ENCODE results near the gene ANP32B.

DNA sequence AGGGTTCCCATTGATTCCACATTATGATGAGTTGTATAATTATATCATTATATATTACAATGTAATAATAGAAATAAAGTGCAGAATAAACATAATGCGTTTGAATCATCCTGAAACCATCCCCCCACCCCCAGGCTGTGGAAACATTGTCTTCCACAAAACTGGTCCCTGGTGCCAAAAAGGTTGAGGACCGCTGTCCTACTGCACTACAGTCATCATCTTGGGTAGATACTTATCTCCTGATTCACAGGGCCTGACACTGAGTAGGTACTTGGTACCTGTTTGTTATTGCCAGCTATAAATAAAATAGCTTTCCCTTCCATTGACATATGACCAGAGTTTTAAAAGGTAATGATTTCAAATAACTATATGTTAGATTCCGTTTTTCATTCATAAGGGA, 25.6 kb downstream of the ANP32B start:
- TF ChIP-seq, protein P1, sequence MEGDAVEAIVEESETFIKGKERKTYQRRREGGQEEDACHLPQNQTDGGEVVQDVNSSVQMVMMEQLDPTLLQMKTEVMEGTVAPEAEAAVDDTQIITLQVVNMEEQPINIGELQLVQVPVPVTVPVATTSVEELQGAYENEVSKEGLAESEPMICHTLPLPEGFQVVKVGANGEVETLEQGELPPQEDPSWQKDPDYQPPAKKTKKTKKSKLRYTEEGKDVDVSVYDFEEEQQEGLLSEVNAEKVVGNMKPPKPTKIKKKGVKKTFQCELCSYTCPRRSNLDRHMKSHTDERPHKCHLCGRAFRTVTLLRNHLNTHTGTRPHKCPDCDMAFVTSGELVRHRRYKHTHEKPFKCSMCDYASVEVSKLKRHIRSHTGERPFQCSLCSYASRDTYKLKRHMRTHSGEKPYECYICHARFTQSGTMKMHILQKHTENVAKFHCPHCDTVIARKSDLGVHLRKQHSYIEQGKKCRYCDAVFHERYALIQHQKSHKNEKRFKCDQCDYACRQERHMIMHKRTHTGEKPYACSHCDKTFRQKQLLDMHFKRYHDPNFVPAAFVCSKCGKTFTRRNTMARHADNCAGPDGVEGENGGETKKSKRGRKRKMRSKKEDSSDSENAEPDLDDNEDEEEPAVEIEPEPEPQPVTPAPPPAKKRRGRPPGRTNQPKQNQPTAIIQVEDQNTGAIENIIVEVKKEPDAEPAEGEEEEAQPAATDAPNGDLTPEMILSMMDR (conservative IDR thresholded peaks at IDR 0.05; ENCODE audit: low read depth in 2 of 2): no peak
- TF ChIP-seq REST (IDR thresholded peaks at IDR 0.05; ENCODE audit: unreplicated experiment) (no peak), EZH2phosphoT487 (IDR thresholded peaks at IDR 0.05; ENCODE audit: unreplicated experiment) (no peak), NANOG (IDR thresholded peaks at IDR 0.05; ENCODE audit: borderline replicate concordance) (no peak), POLR2AphosphoS5 (IDR thresholded peaks at IDR 0.05; ENCODE audit: low read depth) (no peak)

Data from GM23338 (cell line).